Activated naive CD8-positive, alpha-beta T cell treated with anti-CD3 and anti-CD28 coated beads, Interleukin-2, amount 50 U/mL, for 24 hours (primary cell): ENCODE measurements around the gene IL1RAPL1.

Source experiments
- ATAC-seq: fragments of 150-1000 bp; cut with Tn5 transposase; one replicate; pipeline ENCODE4 v1.10.0; 2021
- DNase-seq: peaks from one replicate; pipeline ENCODE4 v3.0.0; 2021
- H3K27ac Mint-ChIP-seq: one replicate; pipeline ENCODE4 v1.8.0; 2021; ENCODE audit warnings: mild to moderate bottlenecking, mixed read lengths
- H3K27me3 Mint-ChIP-seq: one replicate; pipeline ENCODE4 v1.8.0; 2021; ENCODE audit warnings: mixed read lengths
- H3K36me3 Mint-ChIP-seq: one replicate; pipeline ENCODE4 v1.8.0; 2021; ENCODE audit warnings: low read depth, mixed read lengths
- H3K4me1 Mint-ChIP-seq: one replicate; pipeline ENCODE4 v1.8.0; 2021; ENCODE audit warnings: mixed read lengths
- H3K4me3 Mint-ChIP-seq: one replicate; pipeline ENCODE4 v1.8.0; 2021; ENCODE audit warnings: mild to moderate bottlenecking, moderate library complexity, mixed read lengths
- H3K9me3 Mint-ChIP-seq: one replicate; pipeline ENCODE4 v1.8.0; 2021; ENCODE audit warnings: mixed read lengths

Gene IL1RAPL1

DNA sequence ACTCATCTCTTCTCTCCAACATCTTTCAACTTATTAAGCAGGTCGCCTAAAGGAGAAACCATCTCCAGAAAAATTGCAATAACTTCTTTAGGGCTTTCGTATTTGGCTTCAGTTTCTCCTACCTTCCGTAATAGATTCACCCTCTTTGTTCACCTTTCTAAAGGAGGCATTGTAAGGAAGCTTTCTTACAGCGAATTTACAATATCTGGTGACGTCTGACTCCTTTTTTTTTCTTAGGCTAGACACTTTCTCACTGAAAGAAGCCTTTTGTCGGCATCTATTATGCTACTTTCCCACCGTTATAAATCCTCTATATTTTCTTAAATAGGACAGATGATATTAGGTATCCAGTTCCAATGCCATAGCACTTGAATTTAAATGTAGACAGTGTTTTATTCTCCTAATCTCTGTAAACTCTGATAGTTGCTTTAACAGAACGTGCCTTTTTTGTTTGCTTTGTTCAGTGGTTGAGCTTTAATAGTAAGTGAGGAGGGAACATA, 302.4 kb downstream of the IL1RAPL1 start:
- no peaks in the 10 kb centered on the region for H3K36me3 Mint-ChIP-seq
- no peak for ATAC-seq
- no peak overlapping the region for H3K27ac Mint-ChIP-seq
- no peaks in the 10 kb centered on the region for H3K27me3 Mint-ChIP-seq
- no peak for DNase-seq
- H3K4me3 Mint-ChIP-seq = no peak overlapping the region
- no peaks in the 10 kb centered on the region for H3K4me1 Mint-ChIP-seq
- no peaks in the 10 kb centered on the region for H3K9me3 Mint-ChIP-seq

DNA sequence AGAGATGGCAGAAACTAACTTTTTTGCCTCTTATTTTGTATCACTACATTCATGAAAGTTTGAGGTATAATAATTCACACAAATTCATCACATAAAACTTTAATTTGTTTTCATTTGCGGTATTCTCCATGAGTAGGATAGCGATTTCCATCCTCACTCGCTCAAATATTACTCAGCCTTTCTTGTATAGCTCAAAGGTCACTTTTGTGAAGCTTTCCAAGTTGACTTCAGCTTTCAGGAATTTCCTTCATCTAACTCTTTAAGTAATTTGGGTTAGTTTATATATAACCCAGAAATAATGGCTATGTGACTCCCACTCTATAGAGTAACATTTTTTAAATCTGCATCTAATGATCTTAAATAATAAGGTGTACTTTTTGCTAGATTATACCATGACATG, 314.4 kb downstream of the IL1RAPL1 start:
- Mint-ChIP-seq H3K27ac (no peak overlapping the region), H3K27me3 (no peaks in the 10 kb centered on the region), H3K36me3 (no peaks in the 10 kb centered on the region), H3K4me1 (no peaks in the 10 kb centered on the region), H3K9me3 (no peaks in the 10 kb centered on the region), H3K4me3 (no peak overlapping the region)
- ATAC-seq (no peak), DNase-seq (no peak)

GRCh38 chrX:28910487-28910886, 323.2 kb downstream of the IL1RAPL1 start:
- DNase-seq = no peak
- ATAC-seq = no peak
- Mint-ChIP-seq H3K36me3 (no peaks in the 10 kb centered on the region), H3K27ac (no peak overlapping the region), H3K4me1 (no peaks in the 10 kb centered on the region), H3K27me3 (no peaks in the 10 kb centered on the region), H3K4me3 (no peak overlapping the region), H3K9me3 (peaks cover 4% of the 10 kb centered on the region)

GRCh38 chrX:28920153-28920943, 333.1 kb downstream of the IL1RAPL1 start:
- Mint-ChIP-seq H3K27ac (no peak overlapping the region), H3K4me1 (no peaks in the 10 kb centered on the region), H3K27me3 (no peaks in the 10 kb centered on the region), H3K9me3 (no peaks in the 10 kb centered on the region), H3K4me3 (no peak overlapping the region), H3K36me3 (no peaks in the 10 kb centered on the region)
- DNase-seq (no peak), ATAC-seq (no peak)

- DNase-seq = no peak
- H3K9me3 Mint-ChIP-seq = no peaks in the 10 kb centered on the region
Measured at GRCh38 chrX:28922106-28922505, 334.9 kb downstream of the IL1RAPL1 start.

DNA sequence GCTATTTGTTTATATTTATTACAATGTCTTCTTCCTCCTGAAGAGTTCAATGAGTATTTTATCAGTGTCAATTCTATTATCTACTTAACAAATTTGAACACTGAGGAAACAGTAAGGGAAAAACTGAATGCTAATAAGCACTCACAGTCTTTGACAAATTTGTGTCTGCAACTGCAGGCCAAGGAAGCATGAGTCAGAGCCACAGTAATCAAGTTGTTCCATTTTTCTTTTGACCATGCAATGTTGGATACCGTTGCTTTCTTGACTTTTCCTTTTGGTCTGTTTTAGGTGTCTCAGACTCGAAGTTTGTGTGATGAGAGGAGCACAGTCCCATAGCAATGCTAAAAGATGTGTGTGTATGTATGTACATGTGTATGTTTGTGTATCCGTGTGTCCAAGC, 359.6 kb downstream of the IL1RAPL1 start:
- Mint-ChIP-seq H3K9me3 (peaks cover 5% of the 10 kb centered on the region), H3K27ac (no peak overlapping the region), H3K36me3 (no peaks in the 10 kb centered on the region), H3K4me1 (no peaks in the 10 kb centered on the region), H3K27me3 (no peaks in the 10 kb centered on the region), H3K4me3 (no peak overlapping the region)
- ATAC-seq = no peak
- no peak for DNase-seq

More at GRCh38 chrX:28922106-28922505, 334.9 kb downstream of the IL1RAPL1 start:
- Mint-ChIP-seq H3K27me3 (no peaks in the 10 kb centered on the region), H3K36me3 (no peaks in the 10 kb centered on the region), H3K4me1 (no peaks in the 10 kb centered on the region), H3K27ac (no peak overlapping the region), H3K4me3 (no peak overlapping the region)
- ATAC-seq = no peak

DNA sequence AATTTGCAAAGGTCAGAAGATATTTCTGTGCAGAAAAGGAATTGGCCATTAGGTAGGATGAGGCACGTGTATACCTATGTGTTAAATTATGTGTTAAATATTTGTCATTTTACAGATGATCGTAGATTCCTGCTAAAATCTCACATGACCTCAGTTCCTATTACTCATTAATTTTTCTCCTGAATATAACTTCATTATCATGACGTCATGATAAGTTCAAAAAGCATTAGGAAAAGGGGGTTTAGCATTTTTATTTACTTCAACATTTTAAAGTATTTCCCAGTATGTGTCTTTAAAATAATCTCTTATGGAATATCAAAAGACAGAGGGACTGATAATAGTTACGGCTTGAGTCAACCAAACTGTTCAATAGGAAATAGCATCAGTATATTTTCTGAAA, 372.8 kb downstream of the IL1RAPL1 start:
- no peak for DNase-seq
- no peaks in the 10 kb centered on the region for H3K36me3 Mint-ChIP-seq
- no peak overlapping the region for H3K27ac Mint-ChIP-seq
- H3K4me3 Mint-ChIP-seq = no peak overlapping the region
- peaks cover 4% of the 10 kb centered on the region for H3K9me3 Mint-ChIP-seq
- no peak for ATAC-seq
- H3K4me1 Mint-ChIP-seq = no peaks in the 10 kb centered on the region
- H3K27me3 Mint-ChIP-seq = no peaks in the 10 kb centered on the region

DNA sequence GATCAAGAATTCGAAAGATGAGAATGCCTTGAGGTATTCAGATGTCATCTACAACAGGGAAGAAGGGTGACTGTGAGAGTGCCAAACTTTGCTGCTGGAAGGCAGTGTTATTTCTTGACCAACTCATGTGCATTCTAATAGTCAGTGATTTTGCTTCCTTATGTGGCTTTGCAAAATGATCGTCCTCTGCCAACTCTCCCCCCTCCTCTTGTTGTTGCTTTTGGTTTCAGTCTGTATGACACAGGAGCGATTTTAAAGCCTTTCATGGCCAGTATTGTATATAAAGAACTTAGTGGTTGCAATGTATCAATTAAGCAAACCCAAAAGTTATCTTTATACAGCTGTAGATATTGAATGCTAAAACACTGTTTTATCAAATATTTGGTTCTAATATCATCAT, 379.1 kb downstream of the IL1RAPL1 start:
- H3K27me3 Mint-ChIP-seq = no peaks in the 10 kb centered on the region
- no peak overlapping the region for H3K4me3 Mint-ChIP-seq
- H3K4me1 Mint-ChIP-seq = no peaks in the 10 kb centered on the region
- DNase-seq (no peak), ATAC-seq (no peak)
- H3K36me3 Mint-ChIP-seq = no peaks in the 10 kb centered on the region
- peaks cover 3% of the 10 kb centered on the region for H3K9me3 Mint-ChIP-seq
- H3K27ac Mint-ChIP-seq = no peak overlapping the region

DNA sequence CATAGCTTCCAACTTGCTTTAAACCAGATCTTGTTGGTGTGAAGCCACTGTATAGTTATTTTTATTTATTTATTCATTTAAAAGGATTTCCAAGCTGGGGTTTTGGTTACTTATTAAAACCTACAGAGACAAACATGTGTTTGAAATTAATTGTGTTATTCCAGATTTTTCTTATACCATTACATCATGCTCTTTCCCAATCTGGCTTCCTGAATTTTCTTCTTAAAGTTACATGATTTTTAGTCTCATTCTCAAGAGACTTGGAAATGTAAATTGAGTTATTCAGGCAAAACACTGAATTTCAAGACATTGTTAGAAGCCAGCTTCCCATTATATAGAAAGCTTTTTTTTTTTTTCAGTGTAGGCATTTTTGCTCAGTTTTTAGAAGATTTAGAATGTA, 381.9 kb downstream of the IL1RAPL1 start:
- Mint-ChIP-seq H3K27ac (no peak overlapping the region), H3K4me1 (no peaks in the 10 kb centered on the region), H3K9me3 (peaks cover 15% of the 10 kb centered on the region), H3K27me3 (no peaks in the 10 kb centered on the region), H3K4me3 (no peak overlapping the region), H3K36me3 (no peaks in the 10 kb centered on the region)
- ATAC-seq (no peak), DNase-seq (no peak)

- no peak overlapping the region for H3K27ac Mint-ChIP-seq
- no peaks in the 10 kb centered on the region for H3K27me3 Mint-ChIP-seq
- H3K4me1 Mint-ChIP-seq = no peaks in the 10 kb centered on the region
- H3K36me3 Mint-ChIP-seq = no peaks in the 10 kb centered on the region
- no peak overlapping the region for H3K4me3 Mint-ChIP-seq
- DNase-seq (no peak), ATAC-seq (no peak)
- H3K9me3 Mint-ChIP-seq = peaks cover 9% of the 10 kb centered on the region
Measured at GRCh38 chrX:28979877-28980276, 392.6 kb downstream of the IL1RAPL1 start.

DNA sequence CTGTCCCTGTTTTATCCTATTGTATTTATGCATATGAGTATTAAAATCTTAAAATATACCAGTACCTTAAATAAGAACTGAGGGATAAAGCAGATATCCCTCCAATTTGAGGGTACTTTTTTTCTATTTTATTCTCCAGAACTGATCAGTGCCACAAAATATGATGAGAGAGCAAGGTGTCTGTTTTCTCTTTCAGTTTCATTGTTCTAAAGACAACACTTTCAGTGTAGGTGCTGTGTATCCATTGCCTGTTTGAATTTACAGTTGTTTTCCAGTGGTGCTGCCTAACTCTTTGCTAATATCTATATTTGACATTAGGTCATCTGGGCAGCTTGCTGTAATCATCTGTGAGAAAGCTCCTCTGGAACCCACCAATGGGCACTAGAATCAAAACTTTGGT, 394.7 kb downstream of the IL1RAPL1 start:
- Mint-ChIP-seq H3K27ac (no peak overlapping the region), H3K9me3 (peaks cover 9% of the 10 kb centered on the region), H3K4me1 (no peaks in the 10 kb centered on the region), H3K4me3 (no peak overlapping the region), H3K36me3 (no peaks in the 10 kb centered on the region), H3K27me3 (no peaks in the 10 kb centered on the region)
- ATAC-seq (no peak), DNase-seq (no peak)

DNA sequence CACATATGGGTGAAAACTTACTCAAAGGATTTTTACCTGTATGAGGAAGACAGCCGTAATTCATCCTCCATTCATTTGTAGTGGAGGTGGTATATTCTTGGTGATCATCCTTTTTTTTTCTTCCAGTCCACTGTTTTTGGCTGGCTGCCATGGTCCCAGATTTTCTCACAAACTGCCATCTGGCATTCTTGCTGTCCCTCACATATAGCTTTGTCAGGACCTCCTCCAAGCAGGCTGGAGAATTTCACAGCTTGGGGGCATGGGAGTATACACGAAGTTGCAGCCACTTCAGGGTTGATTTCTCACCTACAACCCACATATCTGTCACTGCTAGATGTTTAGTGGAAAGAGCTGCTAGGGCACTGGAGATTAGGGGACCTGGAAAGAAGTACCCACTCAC, 401.0 kb downstream of the IL1RAPL1 start:
- no peaks in the 10 kb centered on the region for H3K27me3 Mint-ChIP-seq
- no peak overlapping the region for H3K27ac Mint-ChIP-seq
- no peaks in the 10 kb centered on the region for H3K36me3 Mint-ChIP-seq
- no peaks in the 10 kb centered on the region for H3K4me1 Mint-ChIP-seq
- ATAC-seq = no peak
- DNase-seq = no peak
- peaks cover 5% of the 10 kb centered on the region for H3K9me3 Mint-ChIP-seq
- no peak overlapping the region for H3K4me3 Mint-ChIP-seq

GRCh38 chrX:28997706-28998463, 410.6 kb downstream of the IL1RAPL1 start:
- Mint-ChIP-seq H3K36me3 (no peaks in the 10 kb centered on the region), H3K27me3 (no peaks in the 10 kb centered on the region), H3K4me3 (no peak overlapping the region), H3K27ac (no peak overlapping the region), H3K4me1 (no peaks in the 10 kb centered on the region), H3K9me3 (peaks cover 12% of the 10 kb centered on the region)
- no peak for DNase-seq
- no peak for ATAC-seq

GRCh38 chrX:28998609-28999135, 411.4 kb downstream of the IL1RAPL1 start:
- DNase-seq = no peak
- Mint-ChIP-seq H3K27me3 (no peaks in the 10 kb centered on the region), H3K9me3 (peaks cover 10% of the 10 kb centered on the region), H3K4me3 (no peak overlapping the region), H3K36me3 (no peaks in the 10 kb centered on the region), H3K27ac (no peak overlapping the region), H3K4me1 (no peaks in the 10 kb centered on the region)
- no peak for ATAC-seq

GRCh38 chrX:29012867-29013266, 425.6 kb downstream of the IL1RAPL1 start:
- Mint-ChIP-seq H3K27ac (no peak overlapping the region), H3K9me3 (peaks cover 5% of the 10 kb centered on the region), H3K36me3 (no peaks in the 10 kb centered on the region), H3K27me3 (no peaks in the 10 kb centered on the region), H3K4me3 (no peak overlapping the region), H3K4me1 (no peaks in the 10 kb centered on the region)
- ATAC-seq (no peak), DNase-seq (no peak)
